ENCODE measurements around the gene SPOCK1. TPM values are rescaled to one million over a fixed set of nuclear protein-coding genes. Genes with fewer than 3 reads are reported as not detected.

The SPOCK1 gene
- total and polyA plus RNA-seq, 4 donors: 0.07 to 0.18 (median 0.17) TPM; not detected in 1

DNA sequence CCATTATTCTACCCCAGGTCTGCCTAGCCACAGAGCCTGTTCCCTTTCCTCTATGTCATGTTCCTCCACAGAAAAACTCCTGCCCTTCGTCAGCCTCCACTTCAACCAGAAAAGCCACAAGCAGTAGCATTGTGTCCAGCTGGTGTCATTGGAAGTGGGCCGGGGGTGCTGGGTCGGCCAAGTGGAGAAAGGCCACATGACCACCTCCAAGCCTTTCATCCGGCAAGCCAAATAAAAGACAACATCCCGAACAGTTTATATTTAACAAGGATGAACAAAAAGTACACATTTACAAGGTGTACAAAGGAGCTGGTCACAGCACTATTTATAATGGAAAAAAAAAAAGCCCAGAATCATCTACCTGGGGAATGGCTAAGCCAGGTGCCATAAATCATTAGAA is 16.1 kb upstream of the SPOCK1 start:
- Histone ChIP-seq H3K36me3 (ENCODE audit: control insufficient read depth in 4 of 4, insufficient read depth in 3 of 4, low read depth in 1 of 4, low read length in 3 of 4) (no peaks in the 10 kb centered on the region), H3K9me3 (ENCODE audit: control insufficient read depth in 4 of 4, low read length in 3 of 4) (no peaks in the 10 kb centered on the region), H3K4me3 (ENCODE audit: low read depth in 1 of 3, low read length in 3 of 3) (no peak overlapping the region), H3K27ac (ENCODE audit: low read depth in 1 of 2, low read length in 2 of 2) (no peak overlapping the region), H3K9ac (ENCODE audit: low read depth in 1 of 2, low read length in 2 of 2) (no peak overlapping the region), H3K4me1 (ENCODE audit: control insufficient read depth in 4 of 4, insufficient read depth in 4 of 4, low read length in 3 of 4) (no peaks in the 10 kb centered on the region), H3K27me3 (ENCODE audit: control insufficient read depth in 4 of 4, insufficient read depth in 4 of 4, low read length in 3 of 4) (peaks cover 0 to 5% (median 0%) of the 10 kb centered on the region in 4 donors)
- 58% methylated on average over 5 of the region's 5 CpGs for WGBS
- TF ChIP-seq, protein P1, sequence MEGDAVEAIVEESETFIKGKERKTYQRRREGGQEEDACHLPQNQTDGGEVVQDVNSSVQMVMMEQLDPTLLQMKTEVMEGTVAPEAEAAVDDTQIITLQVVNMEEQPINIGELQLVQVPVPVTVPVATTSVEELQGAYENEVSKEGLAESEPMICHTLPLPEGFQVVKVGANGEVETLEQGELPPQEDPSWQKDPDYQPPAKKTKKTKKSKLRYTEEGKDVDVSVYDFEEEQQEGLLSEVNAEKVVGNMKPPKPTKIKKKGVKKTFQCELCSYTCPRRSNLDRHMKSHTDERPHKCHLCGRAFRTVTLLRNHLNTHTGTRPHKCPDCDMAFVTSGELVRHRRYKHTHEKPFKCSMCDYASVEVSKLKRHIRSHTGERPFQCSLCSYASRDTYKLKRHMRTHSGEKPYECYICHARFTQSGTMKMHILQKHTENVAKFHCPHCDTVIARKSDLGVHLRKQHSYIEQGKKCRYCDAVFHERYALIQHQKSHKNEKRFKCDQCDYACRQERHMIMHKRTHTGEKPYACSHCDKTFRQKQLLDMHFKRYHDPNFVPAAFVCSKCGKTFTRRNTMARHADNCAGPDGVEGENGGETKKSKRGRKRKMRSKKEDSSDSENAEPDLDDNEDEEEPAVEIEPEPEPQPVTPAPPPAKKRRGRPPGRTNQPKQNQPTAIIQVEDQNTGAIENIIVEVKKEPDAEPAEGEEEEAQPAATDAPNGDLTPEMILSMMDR (IDR thresholded peaks at IDR 0.05; ENCODE audit: low read depth, low read length, missing input control): no peak
- TF ChIP-seq FOXA2 (IDR thresholded peaks at IDR 0.05): no peak
- TF ChIP-seq, protein P2, sequence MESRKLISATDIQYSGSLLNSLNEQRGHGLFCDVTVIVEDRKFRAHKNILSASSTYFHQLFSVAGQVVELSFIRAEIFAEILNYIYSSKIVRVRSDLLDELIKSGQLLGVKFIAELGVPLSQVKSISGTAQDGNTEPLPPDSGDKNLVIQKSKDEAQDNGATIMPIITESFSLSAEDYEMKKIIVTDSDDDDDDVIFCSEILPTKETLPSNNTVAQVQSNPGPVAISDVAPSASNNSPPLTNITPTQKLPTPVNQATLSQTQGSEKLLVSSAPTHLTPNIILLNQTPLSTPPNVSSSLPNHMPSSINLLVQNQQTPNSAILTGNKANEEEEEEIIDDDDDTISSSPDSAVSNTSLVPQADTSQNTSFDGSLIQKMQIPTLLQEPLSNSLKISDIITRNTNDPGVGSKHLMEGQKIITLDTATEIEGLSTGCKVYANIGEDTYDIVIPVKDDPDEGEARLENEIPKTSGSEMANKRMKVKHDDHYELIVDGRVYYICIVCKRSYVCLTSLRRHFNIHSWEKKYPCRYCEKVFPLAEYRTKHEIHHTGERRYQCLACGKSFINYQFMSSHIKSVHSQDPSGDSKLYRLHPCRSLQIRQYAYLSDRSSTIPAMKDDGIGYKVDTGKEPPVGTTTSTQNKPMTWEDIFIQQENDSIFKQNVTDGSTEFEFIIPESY (IDR thresholded peaks at IDR 0.05): no peak
- TF ChIP-seq TAF1 (conservative IDR thresholded peaks at IDR 0.05): no peak
- no peak for TF ChIP-seq EGR1 (IDR thresholded peaks at IDR 0.05; ENCODE audit: low read depth in 2 of 2)
- TF ChIP-seq, protein P3, sequence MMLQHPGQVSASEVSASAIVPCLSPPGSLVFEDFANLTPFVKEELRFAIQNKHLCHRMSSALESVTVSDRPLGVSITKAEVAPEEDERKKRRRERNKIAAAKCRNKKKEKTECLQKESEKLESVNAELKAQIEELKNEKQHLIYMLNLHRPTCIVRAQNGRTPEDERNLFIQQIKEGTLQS (IDR thresholded peaks at IDR 0.05): no peak
- TF ChIP-seq RAD21 (IDR thresholded peaks at IDR 0.05): no peak
- TF ChIP-seq, protein P4, sequence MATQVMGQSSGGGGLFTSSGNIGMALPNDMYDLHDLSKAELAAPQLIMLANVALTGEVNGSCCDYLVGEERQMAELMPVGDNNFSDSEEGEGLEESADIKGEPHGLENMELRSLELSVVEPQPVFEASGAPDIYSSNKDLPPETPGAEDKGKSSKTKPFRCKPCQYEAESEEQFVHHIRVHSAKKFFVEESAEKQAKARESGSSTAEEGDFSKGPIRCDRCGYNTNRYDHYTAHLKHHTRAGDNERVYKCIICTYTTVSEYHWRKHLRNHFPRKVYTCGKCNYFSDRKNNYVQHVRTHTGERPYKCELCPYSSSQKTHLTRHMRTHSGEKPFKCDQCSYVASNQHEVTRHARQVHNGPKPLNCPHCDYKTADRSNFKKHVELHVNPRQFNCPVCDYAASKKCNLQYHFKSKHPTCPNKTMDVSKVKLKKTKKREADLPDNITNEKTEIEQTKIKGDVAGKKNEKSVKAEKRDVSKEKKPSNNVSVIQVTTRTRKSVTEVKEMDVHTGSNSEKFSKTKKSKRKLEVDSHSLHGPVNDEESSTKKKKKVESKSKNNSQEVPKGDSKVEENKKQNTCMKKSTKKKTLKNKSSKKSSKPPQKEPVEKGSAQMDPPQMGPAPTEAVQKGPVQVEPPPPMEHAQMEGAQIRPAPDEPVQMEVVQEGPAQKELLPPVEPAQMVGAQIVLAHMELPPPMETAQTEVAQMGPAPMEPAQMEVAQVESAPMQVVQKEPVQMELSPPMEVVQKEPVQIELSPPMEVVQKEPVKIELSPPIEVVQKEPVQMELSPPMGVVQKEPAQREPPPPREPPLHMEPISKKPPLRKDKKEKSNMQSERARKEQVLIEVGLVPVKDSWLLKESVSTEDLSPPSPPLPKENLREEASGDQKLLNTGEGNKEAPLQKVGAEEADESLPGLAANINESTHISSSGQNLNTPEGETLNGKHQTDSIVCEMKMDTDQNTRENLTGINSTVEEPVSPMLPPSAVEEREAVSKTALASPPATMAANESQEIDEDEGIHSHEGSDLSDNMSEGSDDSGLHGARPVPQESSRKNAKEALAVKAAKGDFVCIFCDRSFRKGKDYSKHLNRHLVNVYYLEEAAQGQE (IDR thresholded peaks at IDR 0.05): no peak
- no peak for TF ChIP-seq HNF4A (conservative IDR thresholded peaks at IDR 0.05)
- TF ChIP-seq YY1 (IDR thresholded peaks at IDR 0.05): no peak
- no peak for TF ChIP-seq HNF4G (IDR thresholded peaks at IDR 0.05)
- TF ChIP-seq, protein P5, sequence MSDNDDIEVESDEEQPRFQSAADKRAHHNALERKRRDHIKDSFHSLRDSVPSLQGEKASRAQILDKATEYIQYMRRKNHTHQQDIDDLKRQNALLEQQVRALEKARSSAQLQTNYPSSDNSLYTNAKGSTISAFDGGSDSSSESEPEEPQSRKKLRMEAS (IDR thresholded peaks at IDR 0.05): no peak
- TF ChIP-seq GABPA (IDR thresholded peaks at IDR 0.05 in 1 of 2, conservative IDR thresholded peaks at IDR 0.05 in 1 of 2): no peak
- TF ChIP-seq JUND (IDR thresholded peaks at IDR 0.05): no peak
- no peak for TF ChIP-seq SP1 (IDR thresholded peaks at IDR 0.05)
- no peak for TF ChIP-seq NR2F2 (IDR thresholded peaks at IDR 0.05)
- no peak for TF ChIP-seq FOXA1 (IDR thresholded peaks at IDR 0.05)
- TF ChIP-seq RXRA (IDR thresholded peaks at IDR 0.05): no peak
- no peak for DNase-seq (ENCODE audit: low spot score)
